IMR-90 (cell line): ENCODE measurements around the gene LRRC41. TPM values are rescaled to one million over a fixed set of nuclear protein-coding genes. Genes with fewer than 3 reads are reported as not detected.

Experiments
- ATAC-seq: fragments of 200-7000 bp; cut with Tn5 transposase; 2 replicates; pipeline ENCODE4 v1.9.1; 2020; ENCODE audit warnings: low read depth, mild to moderate bottlenecking, moderate library complexity
- BruUV-seq: library from RNA; stranded (reverse); fragments of 400-500 nt; replicated peaks from 2 replicates; lab custom pipeline; 2021; lab: Mats Ljungman, UMichigan
- CTCF ChIA-PET: fragments of 300-600 bp; formaldehyde crosslinking; extraction: SDS; loops from one replicate; lab custom pipeline; 2021; ENCODE audit warnings: antibody characterized with exemption; lab: Yijun Ruan, JAX
- POLR2A ChIA-PET: fragments of 300-600 bp; sonication (Branson Sonifier 250); formaldehyde crosslinking; loops from one replicate; lab custom pipeline; 2022; ENCODE audit warnings: antibody characterized with exemption; ENCODE audit not compliant: unreplicated experiment; lab: Charles Lee
- DNase-seq: peaks from one replicate; pipeline ENCODE4 v3.0.0; 2013
- H2AFZ ChIP-seq: replicated peaks from 2 replicates; pipeline ENCODE3; 2013; ENCODE audit warnings: low read length, mild to moderate bottlenecking; ENCODE audit not compliant: poor library complexity
- H2AK5ac ChIP-seq: 2 replicates; pipeline ENCODE4 v1.6.1; 2013; ENCODE audit warnings: low read depth, low read length, inconsistent platforms
- H2AK9ac ChIP-seq: replicated peaks from 2 replicates; pipeline ENCODE3; 2013; ENCODE audit warnings: mild to moderate bottlenecking, low read depth, low read length, moderate library complexity; ENCODE audit not compliant: poor library complexity
- H2BK120ac ChIP-seq: 2 replicates; pipeline ENCODE4 v1.6.1; 2013; ENCODE audit warnings: low read depth, low read length, inconsistent platforms
- H2BK15ac ChIP-seq: 3 replicates; pipeline ENCODE4 v1.6.1; 2013; ENCODE audit warnings: low read depth, low read length, inconsistent platforms
- H2BK20ac ChIP-seq: 2 replicates; pipeline ENCODE4 v1.6.1; 2013; ENCODE audit warnings: low read depth, mild to moderate bottlenecking, inconsistent platforms, low read length, moderate library complexity
- H2BK5ac ChIP-seq: 2 replicates; pipeline ENCODE4 v1.6.1; 2013; ENCODE audit warnings: mild to moderate bottlenecking, low read depth, low read length, inconsistent platforms; ENCODE audit not compliant: poor library complexity, severe bottlenecking
- H3K14ac ChIP-seq: replicated peaks from 2 replicates; pipeline ENCODE4 v1.6.1; 2013; ENCODE audit warnings: low read depth, low read length, inconsistent platforms
- H3K18ac ChIP-seq: 2 replicates; pipeline ENCODE4 v1.6.1; 2013; ENCODE audit warnings: low read depth, low read length, control low read depth
- H3K23ac ChIP-seq: 2 replicates; pipeline ENCODE4 v1.6.1; 2013; ENCODE audit warnings: low read depth, low read length, inconsistent platforms
- H3K27ac ChIP-seq: 2 replicates; pipeline ENCODE4 v1.5.1; 2013; ENCODE audit warnings: mild to moderate bottlenecking, control low read depth, low read length; ENCODE audit not compliant: insufficient read depth
- H3K27me3 ChIP-seq: 2 replicates; pipeline ENCODE4 v1.6.1; 2013; ENCODE audit warnings: low read length; ENCODE audit not compliant: control insufficient read depth, insufficient read depth
- H3K36me3 ChIP-seq: 2 replicates; pipeline ENCODE4 v1.6.1; 2013; ENCODE audit warnings: low read length, mixed read lengths; ENCODE audit not compliant: control insufficient read depth, insufficient read depth
- H3K4ac ChIP-seq: 2 replicates; pipeline ENCODE4 v1.6.1; 2013; ENCODE audit warnings: low read depth, low read length, inconsistent platforms
- H3K4me1 ChIP-seq: 2 replicates; pipeline ENCODE4 v1.6.1; 2013; ENCODE audit warnings: low read length, mixed read lengths; ENCODE audit not compliant: control insufficient read depth, insufficient read depth
- H3K4me2 ChIP-seq: 2 replicates; pipeline ENCODE4 v1.6.1; 2013; ENCODE audit warnings: low read depth, mild to moderate bottlenecking, control low read depth, low read length, moderate library complexity
- H3K4me3 ChIP-seq: 2 replicates; pipeline ENCODE4 v1.5.1; 2013; ENCODE audit warnings: low read depth, mild to moderate bottlenecking, control low read depth, low read length, moderate library complexity; ENCODE audit not compliant: insufficient read depth
- H3K56ac ChIP-seq: 2 replicates; pipeline ENCODE4 v1.6.1; 2013; ENCODE audit warnings: low read length, inconsistent platforms; ENCODE audit not compliant: insufficient read depth; ENCODE audit errors: extremely low read depth
- H3K79me1 ChIP-seq, 2 experiments: 2 replicates each; pipeline ENCODE4 v1.6.1; 2013; ENCODE audit warnings: low read length in 2 of 2, inconsistent platforms in 1 of 2, low read depth in 1 of 2
- H3K9ac ChIP-seq: 2 replicates; pipeline ENCODE4 v1.6.1; 2013; ENCODE audit warnings: low read depth, low read length, control low read depth
- H3K9me1 ChIP-seq: 2 replicates; pipeline ENCODE4 v1.6.1; 2013; ENCODE audit warnings: low read length, inconsistent platforms; ENCODE audit not compliant: insufficient read depth
- H3K9me3 ChIP-seq: 2 replicates; pipeline ENCODE4 v1.6.1; 2013; ENCODE audit warnings: low read length; ENCODE audit not compliant: control insufficient read depth, insufficient read depth
- H4K20me1 ChIP-seq: 2 replicates; pipeline ENCODE4 v1.6.1; 2013; ENCODE audit warnings: low read length, inconsistent platforms; ENCODE audit not compliant: insufficient read depth
- H4K5ac ChIP-seq: 2 replicates; pipeline ENCODE4 v1.6.1; 2013; ENCODE audit warnings: mild to moderate bottlenecking, low read depth, low read length, control low read depth
- H4K8ac ChIP-seq, 2 experiments: 2 replicates each; pipeline ENCODE4 v1.6.1; 2013; ENCODE audit warnings: low read depth in 2 of 2, low read length in 2 of 2, control low read depth in 1 of 2, inconsistent platforms in 1 of 2
- H4K91ac ChIP-seq: 2 replicates; pipeline ENCODE4 v1.6.1; 2013; ENCODE audit warnings: low read depth, low read length, inconsistent platforms; ENCODE audit not compliant: insufficient read depth
- ELK1 ChIP-seq: fragments of 150-350 bp; IDR thresholded peaks from 2 replicates; pipeline ENCODE4 v1.6.1; 2016; ENCODE audit warnings: low read depth, mild to moderate bottlenecking, low read length, moderate library complexity, borderline replicate concordance
- MXI1 ChIP-seq: IDR thresholded peaks from 2 replicates; pipeline ENCODE4 v1.6.1; 2012; ENCODE audit warnings: low read depth, mild to moderate bottlenecking, low read length, moderate library complexity, borderline replicate concordance
- NFE2L2 ChIP-seq: fragments of 150-350 bp; IDR thresholded peaks from 2 replicates; pipeline ENCODE4 v1.6.1; 2016; ENCODE audit warnings: low read depth, mild to moderate bottlenecking, low read length
- RAD21 ChIP-seq: IDR thresholded peaks from 2 replicates; pipeline ENCODE4 v1.6.1; 2012; ENCODE audit warnings: low read length, improper control_type of control experiment
- SMC3 ChIP-seq: fragments of 150-350 bp; IDR thresholded peaks from 2 replicates; pipeline ENCODE4 v1.6.1; 2016; ENCODE audit warnings: low read depth, mild to moderate bottlenecking, antibody characterized with exemption, low read length, moderate library complexity
- WGBS, 2 experiments: methylation state at CpG; one replicate each; pipeline versions ENCODE4 v1.1.5 to v1.1.7; 2013; ENCODE audit warnings: missing lambda C conversion rate in 2 of 2; ENCODE audit not compliant: insufficient read length in 1 of 2; ENCODE audit errors: extremely low coverage in 2 of 2; 5-methylcytosine and 5-hydroxymethylcytosine counted together
- dilution Hi-C: fragments of 300-500 bp; cut with HindIII; formaldehyde crosslinking; loops from one replicate; pipeline ENCODE4 v1.14.3; 2018; ENCODE audit warnings: low sequenced_read_pairs; ENCODE audit not compliant: unreplicated experiment
- in situ Hi-C: fragments of 300-500 bp; cut with MboI; formaldehyde crosslinking; loops from 3 replicates; pipeline ENCODE4 v1.14.3; 2019; ENCODE audit warnings: low sequenced_read_pairs, inconsistent platforms, mixed read lengths
- intact Hi-C: fragments of 100-400 bp; cut with micrococcal nuclease; formaldehyde crosslinking; loops from 2 replicates; pipeline ENCODE4 v1.10.0; 2022
- polyA plus RNA-seq, 3 experiments: library from polyadenylated mRNA; depleted of rRNA; stranded (reverse); fragments of >200 nt; gene quantifications; 2 replicates each; pipeline ENCODE4 v1.2.3, GENCODE V29; 2012; ENCODE audit warnings: low replicate concordance in 1 of 3
- total RNA-seq: library from RNA; depleted of rRNA; stranded (reverse); fragments of >200 nt; gene quantifications from 2 replicates; pipeline ENCODE4 v1.2.3, GENCODE V29; 2012
- TF ChIP-seq, protein P1 (sequence below): conservative IDR thresholded peaks from 2 replicates; pipeline ENCODE4 v1.5.1; 2012; ENCODE audit warnings: mild to moderate bottlenecking, low read depth, low read length, improper control_type of control experiment

LRRC41 gene
- total and polyA plus RNA-seq, 2 of the 4 experiments (the other 2 are of a cell fraction), result 67.6 to 83.2 TPM

GRCh38 chr1:46277658-46278373 is 25.6 kb downstream of the LRRC41 start:
- H2BK120ac ChIP-seq, result no peak overlapping the region
- ATAC-seq (no peak), DNase-seq (no peak)
- no peaks in the 10 kb centered on the region for H3K27me3 ChIP-seq
- ChIA-PET CTCF (interaction anchor here (0.7 kb wide), 1 partner anchor 10 kb away, joined by 3 read pairs; no protein-coding TSS in a partner anchor), POLR2A (no interaction called here)
- no peaks in the 10 kb centered on the region for H4K20me1 ChIP-seq
- H2BK5ac ChIP-seq, result no peak overlapping the region
- H3K27ac ChIP-seq, result no peak overlapping the region
- no peak overlapping the region for H4K8ac ChIP-seq
- no peak overlapping the region for H3K18ac ChIP-seq
- dilution Hi-C loops, result no loop called here
- no peak overlapping the region for H2BK15ac ChIP-seq
- H2AK9ac ChIP-seq, result no peak overlapping the region
- peaks cover 11 to 16% of the 10 kb centered on the region in 2 experiments; a peak in 3 of 4 replicates for H3K79me1 ChIP-seq
- H4K91ac ChIP-seq, result no peak overlapping the region
- no peak overlapping the region for H3K23ac ChIP-seq
- H4K5ac ChIP-seq, result no peak overlapping the region
- BruUV-seq, result no TSS peak
- H3K36me3 ChIP-seq, result peaks cover 42% of the 10 kb centered on the region
- no peak overlapping the region for H3K14ac ChIP-seq
- no peak for TF ChIP-seq SMC3
- TF ChIP-seq ELK1, result no peak
- TF ChIP-seq RAD21, result no peak
- TF ChIP-seq, protein P1, sequence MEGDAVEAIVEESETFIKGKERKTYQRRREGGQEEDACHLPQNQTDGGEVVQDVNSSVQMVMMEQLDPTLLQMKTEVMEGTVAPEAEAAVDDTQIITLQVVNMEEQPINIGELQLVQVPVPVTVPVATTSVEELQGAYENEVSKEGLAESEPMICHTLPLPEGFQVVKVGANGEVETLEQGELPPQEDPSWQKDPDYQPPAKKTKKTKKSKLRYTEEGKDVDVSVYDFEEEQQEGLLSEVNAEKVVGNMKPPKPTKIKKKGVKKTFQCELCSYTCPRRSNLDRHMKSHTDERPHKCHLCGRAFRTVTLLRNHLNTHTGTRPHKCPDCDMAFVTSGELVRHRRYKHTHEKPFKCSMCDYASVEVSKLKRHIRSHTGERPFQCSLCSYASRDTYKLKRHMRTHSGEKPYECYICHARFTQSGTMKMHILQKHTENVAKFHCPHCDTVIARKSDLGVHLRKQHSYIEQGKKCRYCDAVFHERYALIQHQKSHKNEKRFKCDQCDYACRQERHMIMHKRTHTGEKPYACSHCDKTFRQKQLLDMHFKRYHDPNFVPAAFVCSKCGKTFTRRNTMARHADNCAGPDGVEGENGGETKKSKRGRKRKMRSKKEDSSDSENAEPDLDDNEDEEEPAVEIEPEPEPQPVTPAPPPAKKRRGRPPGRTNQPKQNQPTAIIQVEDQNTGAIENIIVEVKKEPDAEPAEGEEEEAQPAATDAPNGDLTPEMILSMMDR, result no peak
- TF ChIP-seq MXI1, result no peak
- TF ChIP-seq NFE2L2, result no peak
- H3K4me2 ChIP-seq, result no peak overlapping the region
- peaks cover 8% of the 10 kb centered on the region for H3K9me1 ChIP-seq
- no peak overlapping the region for H2AK5ac ChIP-seq
- no peaks in the 10 kb centered on the region for H3K4me1 ChIP-seq
- H2AFZ ChIP-seq, result no peak overlapping the region
- 94% methylated on average over 4 of the region's 14 CpGs; no CpG with 5 or more reads in 1 of the 2 experiments for WGBS, 2 experiments
- no peak overlapping the region for H3K56ac ChIP-seq
- in situ Hi-C loops, result no loop called here
- no peak overlapping the region for H2BK20ac ChIP-seq
- H3K9ac ChIP-seq, result no peak overlapping the region
- H3K4me3 ChIP-seq, result no peak overlapping the region
- intact Hi-C loops, result no loop called here
- H3K9me3 ChIP-seq, result no peaks in the 10 kb centered on the region
- no peak overlapping the region for H3K4ac ChIP-seq
